GM21576 (cell line): Measurements from ENCODE around the gene ZC3H12A.

ENCODE experiments used
- ATAC-seq: cut with Tn5 transposase; IDR thresholded peaks from one replicate; pipeline ENCODE4 v1.9.1; 2021; ENCODE audit warnings: mild to moderate bottlenecking, moderate library complexity; ENCODE audit not compliant: unreplicated experiment

Gene ZC3H12A

DNA sequence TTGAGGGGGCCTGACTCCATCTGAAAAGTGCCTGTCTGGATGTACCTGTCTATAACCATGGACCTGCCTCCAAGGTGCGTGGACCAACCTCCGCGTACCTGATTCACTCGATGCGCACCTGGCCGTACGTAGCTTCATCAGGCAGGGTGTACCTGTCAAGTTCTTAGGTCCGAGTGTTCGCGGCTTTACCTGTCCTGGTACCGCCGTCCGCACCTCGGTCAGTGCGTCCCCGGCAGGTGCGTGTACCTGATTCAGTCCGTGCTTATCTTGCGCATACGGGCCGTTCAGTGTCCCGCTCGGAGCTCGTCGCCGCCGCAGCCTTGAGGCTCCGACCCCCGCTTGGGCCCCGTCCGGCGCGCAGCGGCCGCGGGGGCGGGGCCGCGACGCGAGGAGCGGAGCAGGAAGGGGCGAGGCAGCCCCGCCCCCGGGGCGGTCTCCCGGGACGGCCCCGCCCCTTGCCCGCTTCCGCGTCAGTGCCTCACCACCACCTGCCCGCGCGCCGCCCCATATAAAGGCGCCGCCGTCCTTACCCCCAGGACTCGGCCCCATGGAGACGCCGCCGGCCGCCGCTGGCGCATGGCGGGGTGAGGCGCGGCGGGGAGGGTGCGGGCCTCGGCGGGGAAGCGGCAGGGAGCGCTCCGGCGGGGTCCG lies at the start of gene ZC3H12A:
Gene ZC3H12A, plus strand, starts transcription at position 535 of the 651 bp plus-strand sequence. CDS start 917 bp downstream, outside the sequence.
- peak; percentile 42 for ATAC-seq

DNA sequence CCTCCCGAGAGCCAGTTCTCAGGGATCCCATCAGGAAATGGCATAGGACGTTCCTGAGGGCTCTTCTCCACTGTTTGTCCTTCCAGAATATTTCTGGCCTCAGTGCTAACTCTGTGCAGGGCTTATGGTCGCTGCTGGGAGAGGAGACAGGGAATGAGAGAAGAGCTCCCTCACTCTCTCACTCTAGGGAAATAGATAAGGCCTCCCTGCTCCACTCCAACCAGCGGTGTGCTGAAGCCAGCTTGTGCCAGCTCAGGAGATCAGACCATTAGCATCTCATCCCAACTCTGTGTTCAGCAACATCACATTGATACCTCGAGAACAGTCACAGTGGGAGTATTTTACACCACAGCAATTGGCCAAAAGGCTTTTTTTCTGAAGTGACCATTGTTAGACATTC lies 49.2 kb upstream of the ZC3H12A start:
- ATAC-seq = no peak

DNA sequence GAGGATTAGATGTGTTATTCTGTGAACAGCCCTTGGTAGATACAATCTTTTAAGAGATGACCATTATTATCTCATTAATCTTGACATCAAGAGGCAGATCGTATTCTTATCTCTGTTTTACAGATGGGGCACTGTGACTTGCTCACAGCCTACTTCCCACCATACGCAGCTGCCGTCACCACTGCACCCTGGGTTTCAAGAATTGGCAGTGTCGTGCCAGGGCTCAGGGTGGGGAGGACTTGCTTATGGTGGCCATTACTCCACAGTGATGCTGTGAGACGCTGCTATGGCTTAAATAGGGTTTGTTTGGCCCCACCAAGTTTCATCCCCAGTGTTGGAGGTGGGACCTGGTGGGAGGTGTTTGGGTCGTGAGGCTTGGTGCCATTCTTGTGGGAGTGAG lies 45.4 kb upstream of the ZC3H12A start:
- no peak for ATAC-seq

DNA sequence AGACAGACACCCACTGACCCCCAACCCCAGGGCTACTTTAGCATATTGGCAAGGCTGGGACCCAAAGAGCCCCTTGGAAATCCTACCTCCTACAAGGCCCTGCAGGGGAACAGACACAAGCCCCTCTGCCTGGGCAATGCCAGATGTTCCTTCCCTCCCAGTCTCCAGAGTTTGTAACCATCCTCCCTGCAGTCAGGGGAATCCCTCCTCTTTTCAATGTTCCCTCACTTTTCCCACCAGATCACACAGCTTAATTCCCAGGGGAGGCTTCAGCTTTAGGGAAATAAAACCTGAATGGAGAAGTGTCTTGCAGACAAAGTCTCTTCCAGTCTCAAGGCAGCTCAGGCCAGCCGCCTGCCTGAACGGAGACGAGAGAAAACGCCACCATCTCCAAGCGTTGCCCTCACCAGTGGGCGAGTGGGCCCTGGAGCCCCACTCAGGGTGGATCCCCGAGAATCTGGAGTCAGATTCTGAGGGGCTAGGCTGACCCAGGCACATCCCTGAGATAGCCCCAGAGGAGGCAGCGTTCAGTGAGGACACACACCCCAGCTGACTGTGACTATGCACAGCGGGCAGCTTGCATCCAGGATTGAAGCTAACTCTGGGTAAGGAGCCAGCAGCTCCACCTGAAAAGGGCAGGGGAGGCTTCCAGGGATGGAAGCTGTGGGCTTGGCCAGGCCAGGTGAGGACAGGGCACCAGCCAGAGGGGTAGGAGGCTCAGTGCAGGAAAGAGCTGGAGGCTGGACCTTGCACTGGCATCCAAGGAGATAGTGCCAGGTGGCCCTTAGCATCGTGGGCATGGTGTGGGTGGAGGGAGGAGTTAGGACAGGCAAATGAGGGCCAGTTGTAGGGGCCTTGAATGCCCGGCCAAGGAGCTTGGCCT lies 44.0 kb upstream of the ZC3H12A start:
- no peak for ATAC-seq

DNA sequence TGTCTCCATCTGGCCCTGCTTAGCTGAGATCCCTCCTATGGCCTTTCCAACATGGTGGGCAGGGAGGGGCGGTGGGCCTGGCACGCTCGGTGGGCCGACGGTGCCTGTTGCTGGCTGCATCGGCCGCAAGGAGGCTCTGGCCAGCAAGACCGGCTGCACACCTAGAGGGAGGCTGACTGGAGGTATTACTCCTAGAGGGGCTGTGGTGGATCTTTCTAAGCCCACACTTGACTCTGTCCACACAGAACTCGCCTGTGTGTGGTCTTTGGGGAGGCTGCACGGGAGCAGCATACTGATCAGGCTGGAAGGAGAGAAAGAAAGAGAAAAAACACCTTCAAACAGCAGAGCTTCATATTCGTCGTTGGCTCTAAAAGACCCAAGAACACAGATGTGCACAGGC lies 41.7 kb upstream of the ZC3H12A start:
- ATAC-seq = no peak

DNA sequence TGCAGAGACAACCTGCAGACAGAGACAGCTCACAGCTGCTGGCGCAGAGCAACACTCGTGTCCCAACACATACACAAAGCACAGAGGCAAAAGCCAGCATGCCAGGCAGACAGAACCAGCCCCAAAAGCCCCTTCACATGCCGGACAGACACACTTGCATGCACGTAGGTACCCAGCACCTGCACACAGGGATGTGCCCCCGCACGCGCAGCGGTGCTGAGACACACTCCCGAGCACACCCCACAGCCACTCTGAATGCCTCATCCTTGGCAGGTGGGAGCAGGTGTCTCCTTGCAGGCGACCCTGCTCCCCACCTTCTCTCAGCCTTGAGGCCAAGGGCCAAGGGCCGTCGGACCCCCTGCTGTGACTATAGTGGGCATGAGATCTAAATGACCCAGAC lies 41.2 kb upstream of the ZC3H12A start:
- ATAC-seq = no peak

DNA sequence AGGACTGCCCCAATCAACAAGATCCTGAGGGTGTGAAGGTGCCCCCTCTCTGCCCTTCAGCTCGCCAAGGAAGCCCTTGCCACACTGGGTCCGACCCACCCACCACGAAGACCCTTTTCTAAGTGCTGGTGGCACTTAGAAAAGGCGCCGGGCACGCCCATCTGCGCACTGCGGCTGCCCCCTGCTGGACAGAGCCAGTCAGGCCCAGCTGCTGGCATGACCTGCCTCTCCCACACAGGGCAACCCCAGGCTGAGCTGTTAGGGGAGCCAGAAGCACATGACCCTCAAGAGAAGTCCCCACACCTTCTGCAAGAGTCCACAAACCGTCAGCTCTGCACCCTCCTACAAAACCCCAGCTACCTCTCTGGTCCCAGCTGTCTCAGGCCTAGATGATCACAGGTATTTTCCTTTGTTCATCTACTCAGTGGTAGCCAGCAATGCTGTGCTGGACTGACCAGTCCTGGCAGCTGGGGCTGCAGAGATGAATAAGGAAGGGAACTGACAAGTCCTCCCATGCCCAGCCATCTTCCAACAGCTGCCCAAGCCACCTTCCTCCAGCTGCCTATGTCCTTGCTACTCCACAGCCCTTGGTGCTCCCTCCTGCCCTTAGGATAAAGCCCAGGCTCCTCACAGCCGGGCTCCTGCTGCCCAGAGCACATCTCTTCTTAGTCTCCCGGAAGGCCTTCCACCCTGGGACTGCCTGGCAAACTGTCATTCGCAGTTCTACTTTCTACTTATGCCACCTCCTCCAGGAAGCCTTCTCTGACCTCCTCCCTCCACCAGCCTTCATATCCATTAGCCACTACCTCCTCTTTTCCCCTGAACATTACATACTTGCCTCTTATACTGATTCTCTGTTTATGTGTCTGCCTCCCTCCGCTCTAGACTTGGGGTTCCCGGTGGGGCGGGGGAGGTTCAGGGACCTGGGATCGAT lies 39.8 kb upstream of the ZC3H12A start:
- ATAC-seq = no peak

DNA sequence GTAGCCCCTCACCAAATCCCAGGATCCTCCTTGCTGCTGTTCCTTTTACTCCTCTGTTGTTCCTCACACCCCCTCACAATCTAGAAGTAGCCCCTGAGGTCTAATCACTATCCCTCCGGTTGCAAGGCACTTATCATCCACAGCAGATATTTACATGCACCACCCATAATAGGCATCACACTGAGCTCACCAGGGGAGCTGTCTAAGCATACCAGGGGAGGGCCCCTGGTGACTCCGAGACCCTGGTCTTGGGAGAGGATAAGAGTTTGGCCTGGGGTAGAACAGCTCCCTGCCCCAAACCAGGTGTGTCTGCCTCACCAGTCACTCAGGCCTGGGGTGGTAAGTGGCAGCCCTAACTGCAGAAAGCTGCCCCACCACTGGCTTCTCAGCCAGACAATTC lies 37.3 kb upstream of the ZC3H12A start:
- no peak for ATAC-seq

DNA sequence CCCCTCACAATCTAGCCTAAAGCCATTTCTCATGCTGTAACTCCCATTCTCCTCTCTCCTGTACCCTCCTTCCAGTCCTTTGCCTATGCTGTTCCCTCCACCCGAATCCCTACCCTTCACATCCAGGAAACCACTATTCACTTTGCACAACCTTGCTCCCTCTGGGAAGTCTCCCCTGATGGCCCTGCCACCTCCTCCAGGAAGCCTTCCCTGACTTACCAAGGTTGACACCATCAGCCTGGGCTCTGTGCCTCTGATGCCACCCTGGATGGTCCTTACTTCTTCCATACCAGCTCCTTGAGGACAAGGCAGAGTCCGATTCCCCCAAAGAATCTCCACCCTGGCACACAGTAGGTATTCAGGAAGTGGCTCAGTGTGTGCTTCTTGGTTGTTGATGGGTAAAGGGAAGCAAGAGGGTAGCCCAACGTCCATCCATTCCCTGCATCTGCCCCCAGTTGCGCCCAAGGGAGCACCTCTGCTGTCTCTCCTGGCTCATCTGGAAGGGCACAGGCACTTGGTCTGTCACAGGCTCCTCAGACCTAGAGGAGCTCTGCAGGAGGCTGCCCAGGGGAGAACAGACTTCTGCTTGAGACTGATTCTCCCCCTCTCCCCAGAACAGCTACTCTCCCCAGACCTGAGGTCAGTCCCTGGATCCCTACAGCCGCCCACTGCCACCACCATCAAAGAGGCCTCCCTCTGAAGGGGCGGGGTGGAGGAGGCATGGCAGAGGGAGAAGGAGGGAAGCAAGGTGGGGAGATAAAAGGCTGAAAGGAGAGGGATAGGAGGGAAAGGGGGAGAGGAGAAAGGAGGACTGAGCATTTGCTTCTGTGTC lies 36.1 kb upstream of the ZC3H12A start:
- no peak for ATAC-seq

DNA sequence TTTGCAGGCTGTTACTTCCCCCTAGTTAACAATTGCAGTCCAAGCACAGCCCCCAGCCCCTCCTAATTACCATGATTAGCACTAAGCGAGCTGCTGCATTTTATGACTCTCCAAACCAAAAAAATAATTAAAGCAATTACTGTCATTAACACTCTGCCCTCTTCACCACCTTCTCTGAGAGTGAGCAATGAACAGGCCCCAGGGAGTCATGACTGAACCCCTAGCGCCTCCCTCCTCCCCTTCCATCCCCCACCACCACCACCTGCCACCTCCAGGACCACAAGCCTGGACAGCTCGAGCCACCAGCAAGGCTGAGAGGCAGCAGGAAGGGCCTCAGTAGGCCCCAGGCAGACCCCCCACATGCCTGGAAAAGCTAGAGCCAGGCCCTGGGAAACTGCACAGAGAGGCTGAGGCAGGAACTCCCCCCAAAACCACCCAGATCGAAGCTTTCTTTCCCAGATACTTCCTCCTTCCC lies 35.5 kb upstream of the ZC3H12A start:
- ATAC-seq = no peak

DNA sequence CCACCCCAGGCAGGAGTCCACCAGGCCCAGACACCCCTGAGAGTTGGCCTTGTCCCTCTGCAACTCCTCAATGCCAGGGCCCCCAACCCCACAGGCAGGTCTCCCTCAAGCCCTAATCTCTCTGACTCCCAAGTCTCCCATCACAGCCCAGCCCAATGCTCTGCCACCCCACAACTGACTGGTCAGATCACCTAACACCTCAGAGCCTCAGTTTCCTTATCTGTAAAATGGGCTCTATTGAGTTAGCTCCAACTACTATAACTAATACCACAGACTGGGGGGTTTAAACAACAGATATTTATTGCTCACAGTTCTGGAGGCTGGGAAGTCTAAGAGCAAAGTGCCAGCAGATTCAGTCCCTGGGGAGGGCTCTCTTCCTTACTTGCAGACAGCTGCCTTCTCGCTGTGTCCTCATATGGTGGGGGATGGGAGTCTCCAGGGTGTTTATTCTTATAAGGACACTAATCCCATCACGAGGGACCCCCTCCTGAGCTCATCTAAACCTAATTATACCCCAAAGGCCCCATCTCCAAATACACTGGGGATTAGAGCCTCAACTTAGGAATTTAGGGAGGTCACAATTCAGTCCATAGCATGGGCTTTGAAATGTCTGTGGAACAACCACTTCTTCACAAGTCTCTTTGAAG lies 34.9 kb upstream of the ZC3H12A start:
- ATAC-seq = no peak

DNA sequence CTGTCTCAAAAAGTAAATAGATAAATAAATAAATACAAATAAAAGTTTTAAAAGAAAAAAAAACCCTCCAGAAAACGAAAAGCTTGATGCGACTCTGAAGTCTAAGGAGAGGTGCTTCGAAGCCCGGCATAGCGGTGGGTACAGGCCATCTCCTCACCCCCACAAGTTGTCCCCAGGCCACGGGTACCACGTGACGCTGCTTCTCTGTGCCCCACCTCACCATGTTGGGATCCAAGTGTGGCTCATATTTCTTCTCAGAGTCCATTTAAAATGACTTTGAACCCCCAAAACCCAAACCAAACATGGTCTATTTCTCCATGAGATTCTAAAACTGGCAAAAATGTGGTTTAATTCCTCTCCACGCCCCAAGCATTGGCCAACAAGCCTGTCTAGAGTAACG lies 32.9 kb upstream of the ZC3H12A start:
- no peak for ATAC-seq

DNA sequence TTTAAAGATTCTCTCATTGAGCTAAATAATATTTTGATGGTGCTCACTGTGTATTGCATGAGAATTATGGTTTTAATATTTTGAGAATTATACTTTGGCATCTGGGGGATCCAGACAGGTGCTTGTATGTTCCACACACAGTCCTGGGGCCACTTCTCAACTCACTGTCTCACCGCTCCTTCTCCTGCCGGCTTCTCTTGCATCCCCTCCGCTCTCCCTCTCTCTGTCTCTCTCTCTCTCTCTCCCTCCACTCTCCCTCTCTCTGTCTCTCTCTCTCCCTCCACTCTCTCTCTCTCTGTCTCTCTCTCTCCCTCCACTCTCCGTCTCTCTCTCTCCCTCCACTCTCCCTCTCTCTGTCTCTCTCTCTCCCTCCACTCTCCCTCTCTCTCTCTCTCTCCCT lies 32.2 kb upstream of the ZC3H12A start:
- no peak for ATAC-seq

DNA sequence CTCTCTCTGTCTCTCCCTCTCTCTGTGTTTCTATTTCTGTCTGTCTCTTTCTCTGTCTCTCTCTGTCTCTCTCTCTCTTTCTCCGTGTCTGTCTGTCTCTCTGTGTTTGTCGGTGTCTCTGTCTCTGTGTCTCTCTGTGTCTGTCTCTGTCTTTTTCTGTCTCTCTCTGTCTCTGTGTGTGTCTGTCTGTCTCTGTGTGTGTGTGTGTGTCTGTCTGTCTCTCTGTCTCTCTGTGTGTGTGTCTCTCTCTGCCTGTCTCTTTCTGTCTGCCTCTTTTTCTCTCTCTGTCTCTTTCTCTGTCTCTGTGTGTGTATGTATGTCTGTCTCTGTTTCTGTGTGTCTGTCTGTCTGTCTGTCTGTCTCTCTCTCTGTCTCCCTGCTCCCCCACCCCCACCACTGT lies 31.7 kb upstream of the ZC3H12A start:
- no peak for ATAC-seq

DNA sequence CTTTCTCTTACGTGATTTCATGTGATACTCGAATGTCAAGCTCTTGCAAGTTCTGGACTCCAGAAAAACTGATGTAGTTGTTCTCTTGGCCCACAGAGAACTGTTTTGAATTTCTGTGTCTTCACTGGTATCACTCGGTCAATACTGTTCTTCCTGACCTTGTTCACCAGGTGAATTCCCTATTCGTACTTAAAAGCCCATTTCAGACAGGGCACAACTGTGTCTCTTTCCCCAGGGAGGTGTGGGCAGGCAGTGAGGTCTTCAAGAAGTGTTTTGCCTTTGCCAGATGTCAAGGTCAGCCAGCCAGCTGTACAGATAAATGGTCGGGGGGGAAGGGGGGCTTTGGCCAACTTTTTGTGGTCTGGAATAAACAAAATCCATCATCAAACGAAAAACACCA lies 27.5 kb upstream of the ZC3H12A start:
- ATAC-seq = no peak

DNA sequence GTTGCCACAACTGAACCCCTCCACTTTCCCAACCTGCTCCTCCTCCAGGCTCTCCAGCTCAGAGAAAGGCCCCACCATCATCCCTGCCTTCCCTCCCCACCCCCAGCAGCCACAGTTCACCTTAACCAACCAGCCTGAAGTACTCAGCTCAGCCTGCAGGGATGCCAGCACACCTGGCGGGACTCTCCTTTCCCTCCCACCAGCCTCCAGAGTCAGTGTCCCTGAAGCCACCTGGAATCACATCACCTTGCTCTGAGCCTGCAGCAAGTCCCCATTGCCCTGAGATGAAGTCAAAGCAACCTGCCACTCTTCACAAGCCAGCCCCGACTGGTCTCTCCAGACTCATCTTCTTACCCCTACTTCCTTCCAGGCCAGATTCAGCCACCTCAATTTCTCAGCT lies 26.2 kb upstream of the ZC3H12A start:
- no peak for ATAC-seq

DNA sequence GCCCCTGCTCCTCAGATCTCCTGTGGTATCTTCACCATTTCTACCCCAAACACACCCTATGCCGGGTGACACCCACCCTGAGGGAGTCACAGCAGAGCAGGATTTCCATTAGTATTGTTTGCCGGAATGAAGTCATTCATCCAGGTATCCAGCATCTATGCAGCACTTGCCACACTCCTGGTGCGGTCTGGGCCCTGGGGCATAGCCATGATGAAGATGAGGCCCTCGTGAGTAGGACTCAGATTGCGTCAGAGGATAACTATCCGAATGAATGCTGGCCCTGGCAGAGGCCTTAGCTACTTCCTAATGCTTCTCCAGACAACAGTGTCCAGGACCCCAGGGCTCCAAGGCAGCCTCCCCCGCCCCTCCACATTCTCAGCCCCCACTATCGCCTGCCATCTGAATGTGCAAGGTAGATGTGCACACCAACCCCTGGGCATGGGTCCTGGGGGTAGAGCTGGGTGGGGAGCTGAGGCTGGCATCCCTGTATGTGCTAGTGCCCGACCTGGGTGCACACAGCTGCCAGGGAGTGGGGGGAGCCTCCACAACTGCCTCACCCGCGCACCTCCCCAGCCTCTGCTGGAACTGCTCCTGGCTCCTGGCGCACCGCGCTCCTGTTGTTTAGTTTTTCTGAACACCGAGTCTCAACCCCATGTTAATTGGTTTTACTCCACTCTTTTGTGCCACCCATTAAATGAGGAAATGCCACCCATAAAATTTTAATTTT lies 25.5 kb upstream of the ZC3H12A start:
- ATAC-seq = no peak

DNA sequence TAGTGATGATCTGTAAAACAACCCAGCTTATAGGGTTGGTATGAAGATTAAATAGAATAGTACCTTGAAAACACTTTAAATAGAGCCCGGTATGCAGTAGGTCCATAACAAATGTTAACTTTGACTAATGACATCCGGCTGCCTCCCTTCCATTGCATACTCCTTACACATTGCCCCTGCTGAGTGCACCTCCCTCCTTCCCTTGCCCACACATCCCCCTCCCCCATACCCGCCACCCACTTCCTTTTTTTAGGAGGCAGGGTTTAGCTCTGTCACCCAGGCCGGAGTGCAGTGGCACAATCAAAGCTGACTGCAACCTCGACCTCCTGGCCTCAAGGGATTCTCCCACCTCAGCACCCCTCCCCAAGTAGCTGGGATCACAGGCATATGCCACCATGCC lies 24.4 kb upstream of the ZC3H12A start:
- no peak for ATAC-seq

DNA sequence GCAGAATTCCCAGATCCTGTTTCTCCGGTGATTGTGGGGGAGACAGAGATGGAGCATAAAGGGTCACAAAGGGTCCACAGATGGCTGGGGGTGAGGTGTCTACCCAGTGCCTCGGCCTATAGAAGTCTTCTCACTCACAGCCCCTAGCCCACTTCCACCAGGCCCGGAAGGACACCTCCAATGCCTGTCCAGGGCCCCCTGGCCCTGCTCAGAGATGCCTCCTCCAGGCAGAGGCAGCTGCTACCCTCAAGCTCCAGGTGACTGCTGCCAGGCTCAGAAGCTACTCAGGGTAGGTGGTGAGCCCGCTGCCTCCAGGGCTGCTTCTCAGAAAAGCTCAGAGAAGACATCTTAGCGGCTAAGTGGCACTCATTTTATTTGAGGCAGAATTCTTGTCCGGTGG lies 22.0 kb upstream of the ZC3H12A start:
- ATAC-seq = no peak
